Thoracic aorta (tissue), 2 donors: Measurements from ENCODE around the gene ZNF563. TPM values are rescaled to one million over a fixed set of nuclear protein-coding genes. Genes with fewer than 3 reads are reported as not detected.
"Not testable (repeated sequence)": the region's sequence is repeated elsewhere in the genome, so short reads cannot be mapped to it uniquely, and the experiment has no call there.

Experiments
- ATAC-seq: fragments of 150-250 bp; one replicate; pipeline ENCODE4 v1.8.0; 2017; ENCODE audit warnings: low read depth; ENCODE audit not compliant: insufficient number of reproducible peaks, low FRiP score
- DNase-seq: peaks from one replicate; pipeline ENCODE4 v3.0.0-alpha.2; 2020; ENCODE audit warnings: low spot score
- H3K27ac ChIP-seq, 2 donors: fragments of 200-600 bp; sonication (generic); 1 replicate in 1 of 2; 2 replicates in 1 of 2; pipeline ENCODE4 v1.5.1; 2016; ENCODE audit warnings: mild to moderate bottlenecking in 2 of 2, moderate library complexity in 2 of 2
- H3K27me3 ChIP-seq: fragments of 200-600 bp; sonication (generic); replicated peaks from 2 replicates; pipeline ENCODE4 v1.6.0; 2016; ENCODE audit warnings: mild to moderate bottlenecking; ENCODE audit not compliant: insufficient read depth
- H3K36me3 ChIP-seq: fragments of 200-600 bp; sonication (generic); one replicate; pipeline ENCODE4 v1.5.1; 2016
- H3K4me1 ChIP-seq, 2 donors: fragments of 200-600 bp; sonication (generic); 1 replicate in 1 of 2; 2 replicates in 1 of 2; pipeline versions ENCODE4 v1.5.1 to v1.6.0; 2016; ENCODE audit warnings: low read depth in 2 of 2, mild to moderate bottlenecking in 1 of 2; ENCODE audit not compliant: control insufficient read depth in 1 of 2
- H3K4me3 ChIP-seq: fragments of 200-600 bp; sonication (generic); 2 replicates; pipeline ENCODE4 v1.5.1; 2016; ENCODE audit warnings: mild to moderate bottlenecking
- H3K9me3 ChIP-seq: fragments of 200-600 bp; sonication (generic); 2 replicates; pipeline ENCODE4 v1.5.1; 2016
- total RNA-seq, 2 donors: library from RNA; depleted of rRNA; stranded (reverse); fragments of >200 nt; gene quantifications; one replicate each; pipeline versions ENCODE4 v1.1.0 to v1.2.3, GENCODE V29; 2016
- TF ChIP-seq, protein P1 (sequence below): fragments of 200-600 bp; sonication (generic); IDR thresholded peaks from one replicate; pipeline ENCODE4 v1.5.1; 2019; ENCODE audit warnings: antibody characterized with exemption

ZNF563 gene
- total RNA-seq, 2 donors from 2014 or later = 3.1 to 7.9 TPM

DNA sequence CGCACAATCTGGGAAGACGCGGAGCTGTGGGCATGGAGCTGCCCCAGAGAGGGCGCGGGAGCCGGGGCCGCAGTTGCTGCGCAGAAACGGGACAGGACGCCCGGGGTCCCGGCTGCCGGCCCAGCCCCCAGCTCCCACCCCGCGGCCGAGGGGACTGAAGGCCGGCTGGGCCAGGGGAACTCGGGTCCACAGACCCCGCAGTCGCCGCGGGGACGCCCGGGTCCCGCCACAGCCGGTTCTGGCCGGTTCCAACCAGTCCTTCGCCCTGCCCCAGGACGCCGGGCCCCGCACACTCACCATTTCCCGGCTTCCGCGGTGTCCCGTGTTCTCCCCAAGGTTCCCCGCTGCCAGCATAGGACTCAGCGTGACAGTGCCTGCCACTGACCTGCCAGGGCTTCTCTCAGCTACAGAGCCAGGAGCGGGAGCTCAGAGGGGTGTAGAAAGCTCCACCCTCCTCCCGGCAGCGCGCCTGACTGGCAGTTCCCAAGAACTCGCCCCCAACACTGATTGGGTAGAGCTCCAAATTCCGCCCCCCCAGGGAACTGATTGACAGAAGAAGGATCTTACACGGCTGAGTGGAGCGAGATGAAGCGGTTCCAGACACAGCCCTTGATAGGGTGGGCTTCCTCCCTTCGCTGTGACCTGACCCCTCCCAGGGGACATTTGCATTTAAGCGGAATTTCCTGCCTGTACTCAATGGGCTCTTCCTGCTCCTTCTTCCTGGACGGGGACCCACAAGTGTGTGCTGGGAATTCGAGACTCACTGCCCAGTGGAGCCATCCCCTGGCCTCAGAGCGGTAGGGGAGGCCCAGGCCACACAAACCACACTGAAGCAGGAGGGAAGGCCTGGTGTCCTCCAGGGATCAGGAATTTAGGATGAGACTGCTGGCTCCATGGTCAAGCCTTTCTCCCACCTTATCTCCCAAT, 32.1 kb upstream of the ZNF563 start, which contains the start of gene ZNF442:
Gene ZNF442, minus strand, starts transcription at position 448 of the 927 bp plus-strand sequence. CDS start 2,052 bp downstream, outside the sequence.
- Histone ChIP-seq H3K4me3 (peak within 1 kb of the TSS; percentile 91), H3K9me3 (no peaks in the 10 kb centered on the region), H3K36me3 (no peaks in the 10 kb centered on the region), H3K27ac (peak within 1 kb of the TSS; percentile 83 to 88), H3K4me1 (peaks cover 3 to 20% of the 10 kb centered on the region in 2 donors), H3K27me3 (no peaks in the 10 kb centered on the region)
- ATAC-seq (peak; percentile 93), DNase-seq (peak; percentile 93)
- TF ChIP-seq, protein P1, sequence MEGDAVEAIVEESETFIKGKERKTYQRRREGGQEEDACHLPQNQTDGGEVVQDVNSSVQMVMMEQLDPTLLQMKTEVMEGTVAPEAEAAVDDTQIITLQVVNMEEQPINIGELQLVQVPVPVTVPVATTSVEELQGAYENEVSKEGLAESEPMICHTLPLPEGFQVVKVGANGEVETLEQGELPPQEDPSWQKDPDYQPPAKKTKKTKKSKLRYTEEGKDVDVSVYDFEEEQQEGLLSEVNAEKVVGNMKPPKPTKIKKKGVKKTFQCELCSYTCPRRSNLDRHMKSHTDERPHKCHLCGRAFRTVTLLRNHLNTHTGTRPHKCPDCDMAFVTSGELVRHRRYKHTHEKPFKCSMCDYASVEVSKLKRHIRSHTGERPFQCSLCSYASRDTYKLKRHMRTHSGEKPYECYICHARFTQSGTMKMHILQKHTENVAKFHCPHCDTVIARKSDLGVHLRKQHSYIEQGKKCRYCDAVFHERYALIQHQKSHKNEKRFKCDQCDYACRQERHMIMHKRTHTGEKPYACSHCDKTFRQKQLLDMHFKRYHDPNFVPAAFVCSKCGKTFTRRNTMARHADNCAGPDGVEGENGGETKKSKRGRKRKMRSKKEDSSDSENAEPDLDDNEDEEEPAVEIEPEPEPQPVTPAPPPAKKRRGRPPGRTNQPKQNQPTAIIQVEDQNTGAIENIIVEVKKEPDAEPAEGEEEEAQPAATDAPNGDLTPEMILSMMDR = peak; percentile 55

DNA sequence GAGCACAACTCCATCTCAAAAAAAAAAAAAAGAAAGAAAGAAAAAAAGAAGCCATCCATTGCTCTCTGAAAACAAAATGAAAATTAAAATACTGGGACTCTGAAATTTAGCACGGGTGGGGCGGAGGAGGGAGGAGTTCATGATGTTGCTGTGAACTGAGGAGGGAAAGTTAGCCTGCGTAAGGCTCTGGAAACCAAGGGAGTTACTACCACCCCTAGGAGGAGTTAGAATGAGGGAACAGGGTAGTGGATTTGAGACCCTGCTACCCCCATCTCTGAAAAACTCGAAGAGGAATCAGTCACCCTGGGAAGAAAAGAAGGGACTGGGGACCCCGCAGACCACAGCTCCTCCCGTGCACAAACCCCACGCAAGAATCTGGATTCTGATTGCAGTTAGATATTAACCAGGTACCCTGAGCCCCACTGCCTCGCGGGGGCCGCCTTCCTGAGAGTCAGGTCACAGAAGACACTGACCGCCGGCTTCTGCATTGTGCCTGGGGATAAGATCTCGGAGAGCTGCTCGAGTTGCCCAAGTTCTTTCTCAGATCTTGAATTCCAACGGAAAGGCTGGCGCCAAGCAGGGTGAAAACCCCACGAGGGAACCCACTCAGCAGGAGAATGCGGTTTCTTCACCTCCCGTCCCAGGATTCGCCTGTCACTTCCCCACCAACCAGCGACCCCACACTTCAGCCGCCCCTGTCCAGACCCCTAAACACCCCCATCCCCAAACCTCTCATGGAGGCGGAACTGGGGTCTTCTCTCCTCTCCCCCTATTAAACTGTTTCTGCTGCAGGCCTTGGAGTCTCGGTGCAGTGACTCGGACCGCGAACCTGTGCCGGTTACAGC, 31.2 kb upstream of the ZNF563 start:
- Histone ChIP-seq H3K27me3 (no peaks in the 10 kb centered on the region), H3K27ac (peak overlapping the region; percentile 83 to 88), H3K36me3 (no peaks in the 10 kb centered on the region), H3K9me3 (no peaks in the 10 kb centered on the region), H3K4me1 (peaks cover 3 to 20% of the 10 kb centered on the region in 2 donors), H3K4me3 (peak overlapping the region; percentile 91)
- DNase-seq (no peak), ATAC-seq (no peak)
- TF ChIP-seq, protein P1 = no peak

DNA sequence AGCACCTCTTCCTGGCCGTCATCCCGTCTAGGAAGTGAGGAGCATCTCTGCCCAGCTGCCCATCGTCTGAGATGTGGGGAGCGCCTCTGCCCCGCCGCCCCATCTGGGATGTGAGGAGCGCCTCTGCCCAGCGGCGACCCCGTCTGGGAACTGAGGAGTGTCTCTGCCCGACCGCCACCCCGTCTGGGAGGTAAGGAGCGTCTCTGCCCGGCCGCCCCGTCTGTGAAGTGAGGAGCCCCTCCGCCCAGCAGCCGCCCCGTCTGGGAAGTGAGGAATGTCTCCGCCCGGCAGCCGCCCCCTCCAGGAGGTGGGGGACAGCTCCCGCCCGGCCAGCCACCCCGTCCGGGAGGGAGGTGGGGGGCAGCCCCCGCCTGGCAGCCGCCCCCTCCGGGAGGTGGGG, 28.8 kb upstream of the ZNF563 start:
- H3K9me3 ChIP-seq, ATAC-seq, DNase-seq, H3K4me3 ChIP-seq, H3K27me3 ChIP-seq, H3K27ac ChIP-seq, H3K36me3 ChIP-seq: not testable (repeated sequence)
- peaks cover 3 to 20% of the 10 kb centered on the region in 2 donors for H3K4me1 ChIP-seq

DNA sequence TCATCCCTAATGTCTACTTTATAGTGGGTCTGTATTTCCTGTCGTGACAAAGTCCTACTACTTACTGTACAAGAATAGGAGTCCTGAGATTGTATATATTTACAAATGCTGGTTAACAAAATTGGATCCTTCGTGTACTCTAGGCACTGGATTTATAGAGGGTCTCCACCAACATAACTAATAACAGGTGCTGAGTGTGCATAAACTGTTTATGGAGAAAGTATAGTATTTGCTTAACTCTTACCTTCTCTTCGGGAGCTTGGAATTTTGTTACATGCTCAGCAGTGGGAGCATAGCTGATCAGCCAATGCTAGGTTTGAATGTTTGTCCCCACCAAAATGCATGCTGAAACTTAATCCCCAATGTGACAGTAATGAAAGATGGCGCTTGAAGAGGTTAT, 19.9 kb upstream of the ZNF563 start:
- peaks cover 27% of the 10 kb centered on the region for H3K36me3 ChIP-seq
- TF ChIP-seq, protein P1 = no peak
- H3K9me3 ChIP-seq = peaks cover 59% of the 10 kb centered on the region
- H3K4me3 ChIP-seq = no peak overlapping the region
- H3K4me1 ChIP-seq = no peaks in the 10 kb centered on the region
- DNase-seq (no peak), ATAC-seq (no peak)
- no peaks in the 10 kb centered on the region for H3K27me3 ChIP-seq
- no peak overlapping the region for H3K27ac ChIP-seq

DNA sequence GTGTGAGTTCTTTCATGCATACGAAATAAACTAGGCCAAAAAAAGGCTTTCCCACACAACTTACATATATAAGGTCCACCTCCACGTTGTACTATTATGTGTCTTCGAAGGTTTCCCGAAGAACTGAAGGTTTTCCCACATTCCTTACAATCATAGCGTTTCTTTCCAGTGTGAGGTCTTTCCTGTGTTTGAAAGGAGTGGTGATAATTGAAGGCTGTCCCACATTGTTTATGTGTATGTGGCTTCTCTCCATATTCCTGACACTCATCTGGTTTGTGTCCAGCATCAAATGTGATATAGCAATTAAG, 17.4 kb upstream of the ZNF563 start:
- no peak overlapping the region for H3K27ac ChIP-seq
- H3K9me3 ChIP-seq = peaks cover 74% of the 10 kb centered on the region
- no peak overlapping the region for H3K4me3 ChIP-seq
- H3K36me3 ChIP-seq = peaks cover 26% of the 10 kb centered on the region
- TF ChIP-seq, protein P1 = no peak
- ATAC-seq = no peak
- DNase-seq = no peak
- H3K4me1 ChIP-seq = no peaks in the 10 kb centered on the region
- no peaks in the 10 kb centered on the region for H3K27me3 ChIP-seq
